Middle frontal gyrus (tissue), 1 donor: Measurements from ENCODE around the gene MBP.

Experiments
- DNase-seq: peaks from one replicate; pipeline ENCODE4 v3.0.0-alpha.2; 2015; ENCODE audit warnings: low spot score; ENCODE audit errors: extremely low spot score

The MBP gene

DNA sequence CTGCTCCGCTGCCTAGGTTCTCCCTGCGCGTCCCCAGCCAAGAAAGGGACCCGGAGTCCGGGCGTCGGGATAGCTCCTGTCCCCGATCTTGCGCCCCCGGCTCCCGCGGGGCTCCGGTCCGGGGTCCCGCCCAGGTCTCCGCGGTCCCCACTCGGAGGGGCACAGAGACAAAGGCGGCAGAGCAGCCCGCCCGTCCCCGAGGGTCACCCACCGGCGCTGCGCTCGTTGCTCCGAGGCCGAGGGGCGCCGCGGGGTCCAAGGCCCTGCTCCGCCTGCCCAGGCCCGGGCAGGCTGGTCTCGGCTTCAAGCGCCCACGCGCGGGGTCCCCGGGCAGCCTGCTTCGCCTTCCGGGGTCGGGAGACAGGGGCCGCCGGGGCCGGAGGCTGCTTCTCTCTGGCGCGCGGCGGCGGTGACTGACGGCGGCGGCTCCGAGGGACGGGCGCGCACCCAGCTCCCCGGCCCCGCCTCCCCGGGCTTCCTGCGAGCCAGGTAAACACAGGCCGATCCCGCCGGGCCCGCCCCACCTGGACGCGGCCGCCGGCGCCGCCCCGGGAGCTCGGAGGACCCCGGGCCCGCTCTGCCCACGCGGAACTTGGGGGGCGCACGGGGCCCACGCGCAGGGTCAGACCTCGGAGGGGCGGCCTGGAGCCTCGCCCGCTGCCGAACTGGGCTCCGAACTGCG, at the start of gene MBP:
Gene MBP, minus strand, starts transcription at position 415 of the 682 bp plus-strand sequence. CDS start 27,522 bp downstream, outside the sequence.
- DNase-seq: no peak

DNA sequence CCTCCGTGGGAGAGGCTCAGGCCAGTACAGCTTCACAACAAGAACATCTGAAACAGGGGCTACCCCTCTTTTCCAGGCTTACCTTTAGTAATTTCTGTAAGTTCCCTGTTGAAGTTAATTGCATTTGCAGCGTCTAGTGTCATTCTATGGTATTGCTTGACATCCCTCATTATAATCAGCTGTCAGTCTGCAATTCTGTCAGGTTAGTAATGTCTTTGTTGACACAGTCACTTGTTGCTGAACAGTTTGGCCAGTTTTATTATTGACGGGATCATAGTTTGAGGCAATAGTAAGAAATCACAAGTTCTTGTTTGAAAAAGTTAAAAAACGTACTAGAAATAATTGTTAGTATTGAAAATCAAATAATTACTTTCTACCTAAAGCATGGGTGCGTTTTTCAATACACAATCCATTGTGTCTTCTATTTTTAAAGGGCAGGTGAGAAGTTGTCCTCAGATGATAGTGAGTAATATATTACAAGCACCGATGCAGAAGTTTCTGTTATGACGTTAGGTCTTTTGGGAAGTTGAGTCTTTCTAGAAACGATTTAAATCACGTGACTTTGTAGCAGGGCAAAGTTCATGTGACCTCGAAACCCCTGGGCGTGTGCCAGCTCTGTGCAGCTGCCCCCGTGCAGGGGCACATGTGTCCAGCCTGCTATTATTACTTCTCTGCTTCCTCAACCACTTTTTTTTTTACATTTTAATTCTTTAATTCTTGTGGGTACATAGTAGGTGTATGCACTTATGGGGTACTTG, 49.5 kb upstream of the MBP start:
- DNase-seq: no peak

DNA sequence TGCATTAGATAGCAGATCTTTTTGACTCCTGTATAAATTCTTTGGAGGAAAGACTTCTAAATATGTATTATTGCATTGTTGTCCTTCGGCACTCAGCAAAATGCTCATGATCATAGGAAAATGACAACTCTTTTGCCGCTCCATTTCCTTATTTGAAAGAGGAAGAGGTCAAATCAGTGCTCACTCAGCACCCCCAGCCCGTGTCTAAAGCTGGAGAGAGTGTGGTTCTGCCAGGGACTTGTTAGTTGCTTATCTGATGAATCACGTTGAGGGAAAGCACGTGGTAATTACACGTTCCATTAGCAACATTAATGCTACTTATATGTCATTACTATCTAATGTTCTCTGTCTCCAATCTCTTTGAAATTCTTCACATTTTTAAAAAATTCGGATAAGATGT, 46.0 kb upstream of the MBP start:
- no peak for DNase-seq

DNA sequence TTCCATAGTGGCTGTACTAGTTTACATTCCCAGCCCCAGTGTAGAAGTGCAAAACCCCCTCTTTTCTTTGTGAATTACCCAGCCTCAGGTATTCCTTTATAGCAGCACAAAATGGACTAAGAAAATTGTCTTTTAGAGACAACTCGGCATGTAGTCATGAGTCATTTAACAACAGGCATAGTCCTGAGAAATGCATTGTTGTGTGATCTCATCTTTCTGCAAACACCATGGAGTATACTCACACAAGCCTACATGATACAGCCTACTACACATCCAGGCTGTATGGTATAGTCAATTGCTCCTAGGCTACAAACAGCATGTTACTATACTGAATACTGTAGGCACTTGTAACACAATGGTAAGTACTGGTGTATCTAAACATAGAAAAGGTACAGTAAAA, 44.4 kb upstream of the MBP start:
- no peak for DNase-seq

DNA sequence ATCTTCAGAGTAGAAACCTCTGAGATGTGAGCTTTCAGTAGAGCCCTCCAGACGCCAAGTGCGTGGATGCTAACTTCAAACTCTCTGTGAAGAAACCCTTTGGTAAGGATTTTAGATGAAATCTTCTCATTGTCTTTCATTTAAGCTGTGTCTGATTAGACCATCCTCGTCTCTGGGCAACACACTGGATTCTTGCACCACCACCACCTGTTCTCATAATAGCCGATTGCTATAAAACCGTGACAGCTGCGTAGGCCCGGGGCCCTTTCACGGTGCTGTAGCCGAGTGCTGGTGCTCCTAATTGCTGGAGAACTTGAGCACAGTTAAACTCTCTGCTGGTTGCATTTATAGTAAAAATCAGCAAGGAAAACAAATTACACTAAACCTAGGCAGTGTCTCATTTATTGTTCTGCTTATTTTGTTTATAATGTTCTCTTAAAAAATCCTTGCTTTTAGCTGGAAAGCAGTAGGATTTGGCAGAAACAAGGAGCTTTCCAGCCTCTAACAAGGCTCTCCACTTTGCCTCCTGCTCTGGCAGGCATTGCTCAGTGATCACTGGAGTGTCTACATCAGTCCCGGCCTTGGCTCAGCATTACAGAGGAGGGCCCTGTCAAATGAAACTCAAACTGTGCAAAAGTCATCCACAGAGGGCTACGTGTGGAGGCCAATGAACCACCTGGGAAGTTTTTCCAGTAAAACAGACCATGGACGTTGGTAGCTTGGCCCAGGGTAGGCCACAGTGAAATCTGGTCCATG, 40.9 kb upstream of the MBP start:
- no peak for DNase-seq

DNA sequence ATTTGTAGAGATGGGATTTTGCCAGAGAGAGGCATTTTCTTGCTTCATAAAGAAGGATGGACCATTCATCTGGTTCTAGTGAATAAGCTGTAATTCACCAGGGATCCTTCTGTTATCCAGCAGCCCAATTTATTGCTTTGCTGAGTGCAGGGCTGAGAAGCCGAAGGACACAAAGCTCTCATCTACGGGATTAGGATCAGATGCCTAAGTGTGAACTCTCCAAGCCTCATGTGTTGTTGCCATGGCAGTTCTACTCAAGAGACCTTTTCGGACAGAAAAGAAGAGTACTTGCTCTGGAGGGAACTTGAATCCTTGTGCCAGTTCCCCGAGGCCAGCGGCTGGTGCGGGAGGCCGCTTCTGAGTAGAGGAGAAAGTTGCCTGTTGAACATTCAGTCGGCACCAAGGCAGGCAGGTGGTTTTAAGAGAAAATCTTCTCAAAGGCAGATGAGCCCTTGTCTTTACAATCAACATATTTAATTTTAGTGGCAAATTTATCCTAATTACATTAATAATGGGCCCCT, 38.4 kb upstream of the MBP start:
- DNase-seq: no peak

DNA sequence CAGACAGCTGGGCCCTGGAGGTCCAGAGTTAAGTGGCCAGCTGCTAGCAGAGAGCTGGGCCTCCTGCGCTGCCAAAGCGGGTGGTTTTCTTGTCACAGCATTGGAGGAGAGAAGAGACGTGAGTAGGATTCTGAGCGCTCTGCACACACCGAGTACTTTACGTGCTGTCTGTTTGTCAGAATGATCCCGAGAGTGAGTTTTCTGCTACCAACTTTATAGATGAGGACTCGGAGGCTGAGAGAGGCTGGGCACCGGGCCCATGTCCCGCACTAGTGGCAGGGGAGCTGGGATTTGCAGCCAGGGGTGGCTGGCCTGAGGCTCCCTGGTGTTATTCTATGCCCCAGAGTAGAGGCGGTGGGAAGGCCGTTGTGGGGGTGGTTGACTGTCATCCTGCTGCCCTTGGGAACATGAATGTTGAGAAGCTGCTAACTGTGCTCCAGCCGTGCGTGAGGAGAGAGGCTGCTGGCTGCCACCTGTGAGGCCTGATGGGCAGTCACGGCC, 36.3 kb upstream of the MBP start:
- no peak for DNase-seq

DNA sequence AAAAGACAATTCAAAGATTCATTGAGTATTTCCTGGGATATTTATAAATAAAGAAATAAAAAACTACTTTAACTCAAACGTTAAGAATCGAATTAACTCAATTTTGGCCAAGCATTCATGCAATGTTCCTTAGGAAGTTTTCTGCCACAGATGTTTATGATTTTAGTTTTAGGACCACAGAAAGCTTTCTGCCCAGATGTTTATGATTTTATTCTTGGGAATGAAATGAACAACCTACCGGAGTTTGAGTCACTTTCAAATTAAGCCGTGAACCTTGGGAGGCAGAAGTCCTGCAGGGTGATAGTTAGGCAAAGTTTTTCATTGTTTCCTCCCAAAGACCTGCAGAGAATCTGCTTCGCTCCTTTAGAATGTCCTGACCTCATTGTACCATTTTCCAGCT, 34.7 kb upstream of the MBP start:
- no peak for DNase-seq

DNA sequence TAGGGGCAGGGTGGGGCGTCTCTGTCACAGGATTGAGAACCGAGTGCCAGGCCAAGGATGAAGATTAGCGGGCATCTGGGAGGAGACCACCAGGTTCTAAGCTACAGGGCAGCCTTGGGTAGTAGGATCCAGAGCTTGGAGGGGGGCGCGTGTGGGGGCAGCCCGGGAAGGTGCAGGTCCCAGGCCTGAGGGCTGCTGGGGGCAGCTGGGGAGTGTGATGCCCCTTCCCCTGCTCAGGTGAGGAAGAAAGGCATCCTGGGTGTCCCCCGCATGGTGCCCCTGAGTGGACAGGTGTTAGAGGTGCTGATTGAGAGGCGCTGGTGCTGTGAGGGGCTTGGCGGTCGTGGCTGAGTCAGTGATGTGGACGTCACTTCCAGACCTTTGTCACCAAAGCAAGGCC, 33.9 kb upstream of the MBP start:
- no peak for DNase-seq

DNA sequence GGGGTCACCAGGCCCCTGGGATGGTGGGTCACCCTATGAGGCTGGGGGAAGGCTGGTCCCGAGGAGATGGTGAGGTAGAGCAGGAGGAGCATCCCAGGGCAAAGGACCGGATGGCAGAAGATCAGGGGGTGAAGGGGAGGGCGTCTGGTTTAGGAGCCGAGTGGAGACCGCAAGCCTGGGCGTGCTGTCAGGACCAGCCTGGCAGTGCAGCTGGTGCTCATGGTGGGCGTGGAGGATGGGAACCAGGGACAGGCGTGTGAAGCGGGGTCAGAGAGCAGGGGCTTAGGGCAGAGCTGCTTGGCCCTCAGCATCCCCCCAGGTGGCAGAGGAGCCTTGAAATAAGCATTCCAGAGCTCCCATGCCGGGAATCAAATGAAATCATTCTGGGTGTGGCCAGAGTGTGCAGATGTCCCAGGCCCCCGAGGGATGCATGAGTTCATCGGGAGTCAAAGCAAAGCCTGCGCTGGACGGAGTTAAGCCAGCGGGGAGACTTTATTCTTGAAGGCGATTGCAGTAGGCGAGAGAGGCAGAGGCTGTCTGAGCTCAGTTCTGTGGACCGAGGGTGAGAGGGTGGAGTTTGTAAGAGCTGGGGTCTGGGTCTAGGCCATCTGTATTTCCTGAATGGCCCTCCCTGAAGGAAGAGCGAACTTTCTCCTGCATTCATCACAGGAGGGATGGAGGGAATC, 33.1 kb upstream of the MBP start:
- DNase-seq: no peak

DNA sequence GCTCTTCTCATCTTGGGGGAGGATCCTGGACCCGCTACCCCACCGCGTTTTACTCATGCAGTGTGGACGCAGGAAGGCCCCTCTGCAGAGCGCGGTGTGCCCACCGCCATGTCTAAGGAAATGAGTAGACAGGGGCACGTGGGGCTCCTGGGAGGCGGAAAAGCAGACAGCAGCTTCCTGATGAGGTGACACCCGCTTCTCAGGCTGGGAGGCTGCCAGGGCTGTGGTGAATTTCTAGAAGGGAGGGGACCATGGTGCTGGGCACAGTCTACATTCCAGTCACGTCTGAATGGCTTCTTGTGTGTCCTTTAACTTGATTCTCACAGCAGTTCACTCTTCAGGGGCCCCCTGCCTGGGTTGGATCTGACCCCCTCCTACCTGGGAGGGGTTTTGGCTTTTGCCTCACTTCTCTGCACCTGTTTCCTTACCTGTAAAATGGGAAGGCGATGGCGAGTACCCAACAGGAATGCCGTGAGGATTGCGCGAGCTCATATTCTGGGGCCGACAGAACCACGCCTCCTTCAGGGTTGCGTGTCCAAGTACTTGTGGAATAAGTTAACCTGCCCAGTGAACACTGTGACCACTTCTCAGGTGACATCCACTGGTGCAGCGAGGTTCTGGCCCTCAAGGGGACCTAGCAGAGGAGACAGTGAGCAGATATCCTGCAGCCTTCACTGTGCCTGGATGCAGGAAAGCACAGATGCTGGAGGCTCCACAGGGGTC, 32.3 kb upstream of the MBP start:
- DNase-seq: no peak

DNA sequence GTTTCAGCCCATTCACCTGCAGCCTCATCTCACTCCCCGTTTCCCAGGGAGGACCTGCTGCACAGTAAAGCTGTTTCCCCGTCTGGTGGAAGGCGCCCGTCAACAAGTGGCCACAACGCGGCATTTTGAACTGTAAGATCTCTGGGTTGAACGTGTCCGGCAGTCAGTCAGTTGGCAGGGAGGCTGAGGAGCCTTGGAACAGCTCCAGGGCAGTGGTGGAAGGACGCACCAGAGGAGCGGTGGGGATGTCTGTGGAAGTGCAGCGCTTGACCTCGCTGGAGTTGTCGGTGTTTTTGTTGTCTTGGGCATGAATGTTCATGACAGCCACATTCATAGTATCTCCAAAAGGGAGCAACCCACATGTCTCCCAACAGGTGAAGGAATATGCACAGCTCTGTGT, 31.4 kb upstream of the MBP start:
- no peak for DNase-seq

DNA sequence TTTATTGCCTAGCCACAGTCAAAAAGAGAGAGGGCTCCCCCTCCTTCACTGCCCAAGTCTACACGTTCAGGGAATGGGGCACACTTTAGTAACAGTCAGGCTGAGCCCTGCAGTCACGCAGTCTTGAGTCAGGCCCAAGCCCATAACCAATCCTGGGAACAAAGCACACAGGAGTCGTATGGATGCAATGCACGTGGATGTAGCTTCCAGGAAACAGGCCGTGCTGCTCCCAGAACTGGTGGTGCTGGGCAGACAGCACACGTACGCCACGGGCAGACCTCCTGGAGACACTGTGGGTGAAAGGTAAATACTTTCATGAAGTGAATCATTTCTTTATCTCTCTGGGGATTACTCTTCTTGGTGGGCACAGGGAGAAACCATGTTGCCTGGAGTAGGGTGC, 30.0 kb upstream of the MBP start:
- DNase-seq: no peak

DNA sequence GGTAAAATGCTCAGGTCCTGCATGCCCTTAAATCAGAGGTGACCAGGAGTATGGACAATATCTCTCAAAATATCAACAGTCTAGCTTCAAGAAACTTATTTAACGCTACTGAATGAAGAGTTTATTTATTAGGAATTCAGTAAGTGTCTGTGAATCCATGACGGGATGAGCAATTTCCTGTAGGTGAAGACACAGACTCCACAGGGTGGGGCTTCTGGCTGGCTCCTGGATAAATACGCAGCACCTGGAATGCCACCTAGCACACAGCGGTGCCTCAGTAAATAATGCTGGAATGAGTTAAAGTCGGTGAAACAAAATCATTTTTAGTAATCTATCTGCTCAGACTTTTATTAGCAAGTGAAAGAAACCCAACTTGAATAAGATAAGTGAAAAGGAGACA, 29.4 kb upstream of the MBP start:
- DNase-seq: no peak

DNA sequence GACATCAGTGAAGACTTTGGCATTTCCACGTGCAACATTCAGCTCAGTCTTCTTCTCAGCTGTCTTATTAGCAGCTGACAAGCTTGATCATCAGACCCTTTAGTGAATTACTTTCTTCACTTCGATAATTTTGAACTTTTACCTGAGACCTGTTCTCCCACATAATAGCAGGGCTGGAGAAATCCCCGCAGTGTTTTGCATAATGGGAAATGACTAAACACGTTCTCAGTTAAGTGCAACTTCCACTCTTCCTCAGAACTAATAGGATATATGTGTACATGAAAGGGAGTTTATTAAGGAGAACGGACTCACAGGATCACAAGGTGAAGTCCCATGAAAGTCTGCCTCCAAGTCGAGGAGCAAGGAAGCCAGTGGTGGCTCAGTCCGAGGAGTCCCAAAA, 28.8 kb upstream of the MBP start:
- DNase-seq: no peak

DNA sequence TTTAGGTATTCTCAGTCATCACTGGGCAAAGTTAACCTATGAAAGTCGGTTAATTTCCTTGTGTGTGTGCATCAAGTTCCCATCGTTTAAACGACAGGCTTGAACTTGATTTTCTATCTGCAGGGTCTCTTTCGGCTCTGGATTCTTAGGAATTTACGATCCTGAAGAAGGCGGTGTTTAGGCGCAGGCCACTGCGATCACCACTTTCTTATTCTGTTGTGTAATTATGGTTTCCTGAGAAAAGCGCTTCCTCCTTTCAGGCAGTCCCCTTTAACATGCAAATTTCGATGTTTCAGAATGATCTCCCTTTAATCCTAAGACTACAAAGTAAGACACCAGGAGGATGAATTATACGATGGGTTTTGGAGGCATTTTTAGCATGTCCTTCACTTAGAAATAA, 27.9 kb upstream of the MBP start:
- DNase-seq: no peak

DNA sequence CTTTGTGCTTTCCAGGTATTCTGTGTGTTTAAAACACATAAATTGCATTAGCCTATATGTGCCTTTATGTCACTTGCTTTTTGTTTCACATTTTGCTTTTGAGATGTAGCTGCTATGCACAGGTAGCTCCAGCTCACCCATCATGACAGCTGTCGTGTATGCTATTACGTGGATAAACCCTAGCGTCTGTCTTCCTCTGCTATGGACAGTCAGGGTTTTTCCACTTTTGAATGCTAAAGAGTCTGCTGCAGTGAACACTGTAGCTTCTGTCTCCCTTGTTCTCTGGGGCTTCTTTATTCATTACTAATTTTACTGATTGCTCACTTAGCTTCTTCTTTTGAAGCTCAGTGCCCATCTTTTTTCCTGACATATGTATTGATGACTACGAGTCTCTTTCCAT, 24.7 kb upstream of the MBP start:
- DNase-seq: no peak

DNA sequence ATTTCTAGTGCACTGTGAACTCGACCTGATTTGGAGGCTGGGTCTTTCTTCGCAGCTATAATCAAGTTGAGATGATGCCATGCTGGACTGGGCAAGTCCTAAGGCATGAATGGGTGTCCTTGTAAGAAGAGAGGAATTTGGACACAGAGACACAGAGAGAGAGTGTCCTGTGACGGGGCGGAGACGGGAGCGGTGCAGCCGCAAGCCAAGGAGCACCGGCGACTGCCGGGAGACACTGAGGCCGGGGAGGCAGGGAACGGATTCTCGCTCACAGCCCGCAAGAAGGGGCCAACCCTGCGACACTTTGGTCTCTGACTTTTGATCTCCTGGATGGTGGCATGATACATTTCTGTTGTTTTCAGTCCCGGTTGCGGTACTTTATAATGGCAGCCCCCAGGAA, 22.4 kb upstream of the MBP start:
- no peak for DNase-seq

DNA sequence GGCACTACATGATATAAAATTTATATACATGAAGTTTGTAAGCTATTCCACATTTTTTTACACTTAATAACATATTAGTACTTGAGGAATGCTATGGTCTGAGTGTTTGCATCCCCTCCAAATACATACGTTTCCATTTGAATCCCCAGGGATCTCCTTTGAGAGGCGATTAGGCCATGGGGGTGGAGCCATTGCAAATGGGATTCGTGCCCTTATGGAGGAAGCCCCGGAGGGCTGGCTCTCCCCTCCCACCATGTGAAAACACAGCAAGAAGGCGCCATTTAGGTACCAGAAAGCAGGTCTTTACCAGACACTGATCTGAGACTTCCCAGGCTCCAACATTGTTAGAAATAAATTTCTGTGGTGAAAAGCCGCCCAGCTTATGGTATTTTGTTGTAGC, 20.8 kb upstream of the MBP start:
- no peak for DNase-seq

DNA sequence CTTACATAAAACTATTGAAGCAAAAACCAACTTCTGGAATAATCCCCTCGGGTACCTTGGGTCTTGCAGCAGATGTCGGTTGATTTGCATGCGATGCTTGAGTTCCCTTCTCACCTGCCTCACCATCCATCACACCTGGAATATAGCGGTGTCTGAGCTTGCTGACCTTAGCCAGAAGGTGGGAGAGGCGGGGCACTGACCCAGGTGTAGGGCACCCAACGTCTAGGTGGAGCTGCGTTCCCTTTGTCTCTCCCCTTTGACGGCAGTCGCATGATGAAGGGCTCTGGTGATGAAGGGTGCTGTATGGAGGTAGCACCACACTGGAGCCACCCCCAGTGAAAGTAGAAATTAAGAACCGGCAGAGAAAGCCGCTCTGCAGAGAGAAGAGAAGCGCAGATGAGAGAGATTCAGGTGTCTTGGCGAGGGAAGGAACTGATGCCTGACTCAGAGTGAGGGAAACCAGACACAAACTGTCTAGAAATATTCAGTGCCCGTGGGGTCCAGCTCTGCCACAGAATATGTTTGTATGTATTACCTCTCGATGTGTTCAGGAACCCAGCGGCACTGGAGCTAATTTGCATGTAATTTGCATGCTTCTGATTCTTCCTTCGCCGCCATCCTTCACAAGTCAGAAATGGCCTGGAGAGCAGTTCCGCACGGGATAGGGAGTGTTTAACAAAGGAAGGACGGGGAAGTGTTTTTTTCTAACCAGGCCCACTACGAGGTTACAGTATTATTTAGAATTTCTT, 19.4 kb upstream of the MBP start:
- DNase-seq: no peak
